AG09309 (cell line): Measurements from ENCODE around the gene ATIC.

ENCODE experiments used
- DNase-seq: peaks from one replicate; pipeline ENCODE4 v3.0.0-alpha.2; 2010; ENCODE audit warnings: low read depth
- H3K4me3 ChIP-seq: 2 replicates; pipeline ENCODE4 v1.5.1; 2011; ENCODE audit warnings: mild to moderate bottlenecking, low read depth, low read length, moderate library complexity; ENCODE audit not compliant: control insufficient read depth
- TF ChIP-seq, protein P1 (sequence below): IDR thresholded peaks from 2 replicates; pipeline ENCODE4 v1.5.1; 2011; ENCODE audit warnings: mild to moderate bottlenecking, low read depth, low read length, inconsistent platforms; ENCODE audit not compliant: insufficient read depth, control insufficient read depth; ENCODE audit errors: missing control alignments

ATIC gene

DNA sequence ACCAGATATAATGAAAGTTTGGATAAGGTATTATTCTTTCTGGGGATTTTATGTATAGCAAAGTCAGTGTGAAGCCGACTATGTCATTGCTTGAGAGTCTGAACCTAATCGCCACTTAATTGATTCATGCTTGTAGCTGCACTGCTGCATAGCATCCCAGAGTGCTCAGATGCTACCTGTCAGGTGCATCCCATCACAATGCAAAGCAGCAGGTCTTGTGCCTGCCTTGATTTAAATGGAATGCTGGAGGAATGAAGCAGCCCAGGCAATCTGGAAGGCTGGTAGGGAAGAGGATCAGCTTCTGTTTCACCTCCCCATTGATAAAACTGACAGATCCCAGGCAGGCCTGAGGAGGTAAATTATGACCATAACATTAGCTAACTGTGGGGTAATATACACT, 40.4 kb upstream of the ATIC start:
- no peak for DNase-seq
- no peak overlapping the region for H3K4me3 ChIP-seq
- TF ChIP-seq, protein P1, sequence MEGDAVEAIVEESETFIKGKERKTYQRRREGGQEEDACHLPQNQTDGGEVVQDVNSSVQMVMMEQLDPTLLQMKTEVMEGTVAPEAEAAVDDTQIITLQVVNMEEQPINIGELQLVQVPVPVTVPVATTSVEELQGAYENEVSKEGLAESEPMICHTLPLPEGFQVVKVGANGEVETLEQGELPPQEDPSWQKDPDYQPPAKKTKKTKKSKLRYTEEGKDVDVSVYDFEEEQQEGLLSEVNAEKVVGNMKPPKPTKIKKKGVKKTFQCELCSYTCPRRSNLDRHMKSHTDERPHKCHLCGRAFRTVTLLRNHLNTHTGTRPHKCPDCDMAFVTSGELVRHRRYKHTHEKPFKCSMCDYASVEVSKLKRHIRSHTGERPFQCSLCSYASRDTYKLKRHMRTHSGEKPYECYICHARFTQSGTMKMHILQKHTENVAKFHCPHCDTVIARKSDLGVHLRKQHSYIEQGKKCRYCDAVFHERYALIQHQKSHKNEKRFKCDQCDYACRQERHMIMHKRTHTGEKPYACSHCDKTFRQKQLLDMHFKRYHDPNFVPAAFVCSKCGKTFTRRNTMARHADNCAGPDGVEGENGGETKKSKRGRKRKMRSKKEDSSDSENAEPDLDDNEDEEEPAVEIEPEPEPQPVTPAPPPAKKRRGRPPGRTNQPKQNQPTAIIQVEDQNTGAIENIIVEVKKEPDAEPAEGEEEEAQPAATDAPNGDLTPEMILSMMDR = no peak

DNA sequence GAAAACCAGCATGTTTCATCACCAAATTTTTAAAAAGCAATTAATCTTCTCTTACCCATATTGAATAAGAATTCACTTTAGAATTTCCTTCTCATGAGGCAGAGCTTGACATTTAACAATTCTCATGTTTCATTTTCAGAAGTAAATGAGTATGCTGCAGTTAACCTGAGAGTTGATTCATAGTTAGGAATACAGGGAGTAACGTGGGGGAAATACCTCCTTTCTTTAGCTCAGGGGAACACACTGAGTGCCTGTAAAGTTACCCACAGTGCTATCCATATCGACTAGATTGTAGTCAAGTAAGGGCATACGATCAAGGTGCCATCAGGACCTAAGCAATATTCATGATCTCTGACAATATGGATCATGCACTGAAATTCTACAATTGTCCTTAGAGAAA, 38.9 kb upstream of the ATIC start:
- DNase-seq = no peak
- TF ChIP-seq, protein P1 = no peak
- H3K4me3 ChIP-seq = no peak overlapping the region

DNA sequence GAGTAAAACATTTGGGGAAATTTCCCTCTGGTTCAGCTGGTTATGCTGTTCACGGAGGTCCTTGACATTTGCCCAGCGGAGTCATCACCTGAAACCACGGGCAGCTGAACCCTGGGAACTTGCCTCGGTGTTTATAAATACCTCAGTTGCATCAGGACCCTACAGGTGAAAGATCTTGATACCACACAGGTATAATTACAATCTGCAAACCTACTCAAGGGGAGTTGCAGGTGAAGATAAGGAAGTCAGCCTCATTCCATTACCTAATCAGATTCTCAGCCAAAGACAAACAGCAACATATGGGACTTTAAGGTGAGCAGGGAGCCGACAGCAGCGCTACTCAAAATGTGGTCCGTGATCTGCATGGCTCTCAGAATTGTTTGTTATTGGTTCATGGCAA, 37.0 kb upstream of the ATIC start:
- no peak for DNase-seq
- TF ChIP-seq, protein P1 = no peak
- no peak overlapping the region for H3K4me3 ChIP-seq

DNA sequence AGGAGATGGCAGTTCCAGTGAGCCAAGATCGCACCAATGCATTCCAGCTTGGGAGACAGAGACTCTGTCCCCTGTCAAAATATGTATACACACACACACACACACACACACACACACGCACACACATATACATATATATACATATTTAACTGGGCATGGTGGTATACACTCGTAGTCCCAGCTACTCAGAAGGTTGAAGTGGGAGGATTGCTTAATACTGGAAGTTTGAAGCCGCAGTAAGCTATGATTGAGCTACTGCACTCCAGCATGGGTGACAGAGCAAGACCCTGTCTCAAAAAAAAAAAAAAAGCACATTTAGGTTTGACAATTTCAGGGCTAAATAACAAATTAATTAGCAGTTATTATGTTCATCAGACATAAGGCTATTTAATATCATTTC, 36.0 kb upstream of the ATIC start:
- no peak for DNase-seq
- H3K4me3 ChIP-seq = no peak overlapping the region
- TF ChIP-seq, protein P1 = no peak

DNA sequence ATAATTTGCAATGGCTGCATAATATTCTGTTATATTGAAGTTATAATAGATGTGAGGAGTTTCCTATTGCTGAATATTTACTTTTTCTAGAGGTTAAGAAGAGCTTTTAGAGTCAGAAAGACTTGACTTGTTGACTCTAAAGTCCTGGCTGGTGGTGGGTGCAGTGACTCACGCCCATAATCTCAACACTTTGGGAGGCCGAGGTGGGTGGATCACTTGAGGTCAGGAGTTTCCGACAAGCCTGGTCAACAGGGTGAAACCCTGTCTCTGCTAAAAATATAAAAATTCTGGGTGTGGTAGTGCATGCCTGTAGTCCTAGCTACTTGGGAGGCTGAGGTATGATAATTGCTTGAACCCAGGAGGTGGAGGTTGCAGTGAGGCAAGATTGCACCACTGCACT, 33.9 kb upstream of the ATIC start:
- TF ChIP-seq, protein P1 = no peak
- no peak for DNase-seq
- no peak overlapping the region for H3K4me3 ChIP-seq

DNA sequence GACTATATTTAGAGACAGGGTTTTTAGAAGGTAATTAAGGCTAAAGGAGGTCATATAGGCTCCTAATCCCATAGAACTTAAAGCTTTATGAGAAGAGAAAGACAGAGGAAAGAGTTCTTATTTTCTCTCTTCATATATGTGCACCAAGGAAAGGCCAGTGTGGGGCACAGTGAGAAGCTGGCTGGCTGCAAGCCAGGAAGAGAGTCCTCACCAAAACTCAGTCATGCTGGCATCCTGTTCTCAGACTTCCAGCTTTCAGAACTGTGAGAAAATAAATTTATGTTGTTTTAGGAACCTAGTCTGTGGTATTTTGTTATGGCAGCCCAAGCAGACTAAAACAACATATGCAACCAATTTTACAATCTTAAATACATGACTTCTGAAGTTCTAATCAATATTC, 31.5 kb upstream of the ATIC start:
- H3K4me3 ChIP-seq = no peak overlapping the region
- DNase-seq = no peak
- TF ChIP-seq, protein P1 = no peak

DNA sequence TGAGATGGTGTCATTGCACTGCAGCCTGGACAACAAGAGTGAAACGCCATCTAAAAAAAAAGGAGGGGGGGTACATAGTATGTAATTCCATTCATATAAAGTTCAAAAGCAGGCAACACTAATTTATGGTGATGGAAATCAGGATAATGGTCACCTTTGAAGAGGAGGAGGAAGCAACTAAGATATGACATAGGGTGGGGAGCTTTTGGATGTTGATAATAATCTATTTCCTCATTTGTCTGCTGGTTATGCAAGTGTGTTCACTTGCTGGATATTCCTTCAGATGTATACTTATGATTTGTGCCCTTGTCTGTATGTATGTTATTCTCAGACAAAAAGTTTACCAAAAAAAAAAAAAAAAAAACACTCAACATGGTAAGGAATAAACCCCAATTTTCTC, 28.6 kb upstream of the ATIC start:
- TF ChIP-seq, protein P1 = no peak
- DNase-seq = no peak
- no peak overlapping the region for H3K4me3 ChIP-seq
